GM12878 (cell line): ENCODE measurements around the gene RSAD2. TPM values are rescaled to one million over a fixed set of nuclear protein-coding genes. Genes with fewer than 3 reads are reported as not detected.

Experiments used
- ATAC-seq: fragments of 200-7000 bp; cut with Tn5 transposase; 3 replicates; pipeline ENCODE4 v1.9.1; 2020; ENCODE audit warnings: mild to moderate bottlenecking, moderate library complexity
- BruUV-seq: library from RNA; stranded (reverse); fragments of 400-500 nt; replicated peaks from 2 replicates; lab custom pipeline; 2021; lab: Mats Ljungman, UMichigan
- CTCF ChIA-PET: fragments of 300-600 bp; sonication (Branson Sonifier 250); formaldehyde crosslinking; extraction: SDS; loops from one replicate; lab custom pipeline; 2021; ENCODE audit warnings: inconsistent platforms; lab: Yijun Ruan, JAX
- POLR2A ChIA-PET: fragments of 350-600 bp; formaldehyde crosslinking; extraction: SDS; loops from one replicate; lab custom pipeline; 2021; ENCODE audit warnings: inconsistent platforms; lab: Charles Lee
- RAD21 ChIA-PET: fragments of 300-600 bp; sonication (Branson Sonifier 250); formaldehyde crosslinking; loops from one replicate; lab custom pipeline; 2023; ENCODE audit warnings: antibody characterized with exemption; ENCODE audit not compliant: unreplicated experiment; lab: Charles Lee
- SMC1A ChIA-PET: fragments of 300-600 bp; sonication (Branson Sonifier 250); formaldehyde crosslinking; loops from one replicate; lab custom pipeline; 2023; ENCODE audit not compliant: unreplicated experiment, uncharacterized antibody; lab: Charles Lee
- DNase-seq: peaks from one replicate; pipeline ENCODE4 v3.0.0-alpha.2; 2011; ENCODE audit warnings: low read depth, low spot score
- FAIRE-seq: peaks from 3 replicates; lab custom pipeline; 2011; peaks lifted over from hg19 to GRCh38; lab: Jason Lieb, UNC
- H2AFZ ChIP-seq: 2 replicates; pipeline ENCODE4 v1.6.0; 2011; ENCODE audit warnings: low read depth, low read length, control low read depth; ENCODE audit not compliant: control insufficient read depth
- H3K27ac ChIP-seq: 2 replicates; pipeline ENCODE4 v1.5.1; 2011; ENCODE audit warnings: control low read depth; ENCODE audit not compliant: control insufficient read depth, insufficient read depth
- H3K27me3 ChIP-seq, 2 experiments: replicated peaks in 1 of 2; 2 replicates each; pipeline versions ENCODE4 v1.6.0 to v1.6.1; 2011; ENCODE audit warnings: low read length in 1 of 2; ENCODE audit not compliant: control insufficient read depth in 2 of 2, insufficient read depth in 2 of 2
- H3K36me3 ChIP-seq, 2 experiments: 2 replicates each; pipeline ENCODE4 v1.5.1; 2011; ENCODE audit warnings: low read length in 1 of 2; ENCODE audit not compliant: control insufficient read depth in 2 of 2, insufficient read depth in 2 of 2
- H3K4me1 ChIP-seq: 2 replicates; pipeline ENCODE4 v1.6.1; 2011; ENCODE audit warnings: mild to moderate bottlenecking, low read length, moderate library complexity, mixed read lengths; ENCODE audit not compliant: control insufficient read depth, insufficient read depth
- H3K4me2 ChIP-seq: 2 replicates; pipeline ENCODE4 v1.6.0; 2011; ENCODE audit warnings: control low read depth; ENCODE audit not compliant: control insufficient read depth, insufficient read depth
- H3K4me3 ChIP-seq: fragments of 200-600 bp; sonication (generic); 2 replicates; pipeline ENCODE4 v1.5.1; 2016
- H3K79me2 ChIP-seq: 2 replicates; pipeline ENCODE4 v1.6.0; 2011; ENCODE audit warnings: low read length; ENCODE audit not compliant: control insufficient read depth, insufficient read depth
- H3K9ac ChIP-seq: 2 replicates; pipeline ENCODE4 v1.8.0; 2011; ENCODE audit warnings: low read length, control low read depth, mixed read lengths; ENCODE audit not compliant: control insufficient read depth, insufficient read depth
- H3K9me3 ChIP-seq: replicated peaks from 3 replicates; pipeline ENCODE4 v1.5.1; 2011; ENCODE audit warnings: mild to moderate bottlenecking, low read length; ENCODE audit not compliant: control insufficient read depth, insufficient read depth
- H4K20me1 ChIP-seq: 2 replicates; pipeline ENCODE4 v1.6.0; 2011; ENCODE audit not compliant: control insufficient read depth, insufficient read depth
- CBFB ChIP-seq: IDR thresholded peaks from 2 replicates; pipeline ENCODE4 v1.6.1; 2016; ENCODE audit warnings: antibody characterized with exemption, low read depth
- HCFC1 ChIP-seq: fragments of 150-350 bp; IDR thresholded peaks from 2 replicates; pipeline ENCODE4 v1.6.1; 2014; ENCODE audit warnings: low read length
- MEF2A ChIP-seq: IDR thresholded peaks from 2 replicates; pipeline ENCODE4 v1.6.1; 2011; ENCODE audit warnings: low read depth, mild to moderate bottlenecking, low read length, moderate library complexity; ENCODE audit not compliant: insufficient read depth
- NR2C2 ChIP-seq: IDR thresholded peaks from 2 replicates; pipeline ENCODE4 v1.6.1; 2011; ENCODE audit warnings: borderline replicate concordance, low read depth; ENCODE audit not compliant: control insufficient read depth, insufficient read length
- RB1 ChIP-seq: fragments of 450-650 bp; formaldehyde crosslinking; IDR thresholded peaks from 2 replicates; pipeline ENCODE4 v1.6.1; 2017; ENCODE audit warnings: mild to moderate bottlenecking, borderline replicate concordance
- WGBS: methylation state at CpG from one replicate; pipeline ENCODE4 v1.1.6; 2016; ENCODE audit warnings: low lambda C conversion rate; ENCODE audit not compliant: insufficient replicate concordance, insufficient coverage; ENCODE audit errors: missing lambda C conversion rate; 5-methylcytosine and 5-hydroxymethylcytosine counted together
- in situ Hi-C: fragments of 300-500 bp; cut with MboI; formaldehyde crosslinking; loops from 9 replicates; pipeline ENCODE4 v1.14.3; 2018; ENCODE audit warnings: mixed read lengths
- intact Hi-C: fragments of 100-400 bp; cut with micrococcal nuclease; formaldehyde crosslinking; loops from one replicate; pipeline ENCODE4 v1.14.2; 2022; ENCODE audit not compliant: unreplicated experiment
- polyA plus RNA-seq, 11 experiments: library from polyadenylated mRNA; depleted of rRNA in 4 of 11; unstranded in 6 of 11; stranded (reverse) in 5 of 11; fragments of >200 nt; fragmentation: Nextera tagmentation in 4 of 11; fragmentation: Illumina TruSeq in 1 of 11; extraction: Ambion mirVana in 4 of 11; extraction: Trizol in 1 of 11; gene quantifications; 1 replicate in 1 of 11; 2 replicates in 10 of 11; pipeline versions ENCODE4 v1.2.1 to v1.2.3, GENCODE V29; 2011 to 2016; ENCODE audit warnings: inconsistent platforms in 2 of 11, missing spikeins in 2 of 11, low read depth in 1 of 11
- total RNA-seq, 4 experiments: library from RNA; depleted of rRNA in 3 of 4; stranded (reverse); fragments of >200 nt in 3 of 4; fragmentation: Illumina TruSeq in 1 of 4; extraction: Trizol in 1 of 4; gene quantifications; 2 replicates each; pipeline versions ENCODE4 v1.2.1 to v1.2.3, GENCODE V29; 2013 to 2021
- TF ChIP-seq, protein P1 (sequence below): IDR thresholded peaks from 2 replicates; pipeline ENCODE4 v1.6.1; 2011; ENCODE audit warnings: borderline replicate concordance, low read depth, mild to moderate bottlenecking, moderate library complexity, mixed read lengths, low read length; ENCODE audit not compliant: insufficient read depth; ENCODE audit errors: extremely low read length
- TF ChIP-seq, protein P2 (sequence below): fragments of 150-350 bp; IDR thresholded peaks from 2 replicates; pipeline ENCODE4 v1.6.1; 2014; ENCODE audit warnings: mild to moderate bottlenecking, low read depth, low read length
- TF ChIP-seq, protein P3 (sequence below): fragments of 450-650 bp; IDR thresholded peaks from 2 replicates; pipeline ENCODE4 v1.6.1; 2014; ENCODE audit warnings: mild to moderate bottlenecking
- TF ChIP-seq, protein P4 (sequence below): IDR thresholded peaks from 2 replicates; pipeline ENCODE4 v1.6.1; 2012; ENCODE audit warnings: improper control_type of control experiment, low read depth, low read length; ENCODE audit not compliant: insufficient replicate concordance

RSAD2 gene
- total and polyA plus RNA-seq, 10 of the 15 experiments (the other 5 are each of a cell fraction or from before 2014, with no cell fraction given) = 0.24 to 0.90 (median 0.69) TPM

DNA sequence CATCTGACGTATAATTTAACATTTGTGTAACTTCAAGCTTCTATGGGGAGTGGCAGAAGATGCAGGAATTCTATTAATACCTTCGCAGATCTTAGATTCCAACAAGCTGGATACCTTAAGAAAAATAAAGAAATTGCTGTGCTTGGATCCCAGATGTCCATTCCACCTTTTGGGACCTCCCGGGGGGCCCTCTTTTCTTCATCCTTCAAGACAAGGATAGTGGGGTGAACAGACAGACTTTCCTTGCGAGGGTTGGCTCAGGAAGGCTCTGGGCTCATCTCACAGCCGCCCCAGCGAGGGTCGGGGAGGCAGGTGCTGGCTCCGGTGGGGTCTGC is 39.1 kb downstream of the RSAD2 start:
- intact Hi-C loops = loop anchor here (1.0 kb wide), 1 partner anchor 19 kb away; no protein-coding TSS in a partner anchor
- Histone ChIP-seq H2AFZ (no peak overlapping the region), H3K9me3 (peaks cover 3% of the 10 kb centered on the region; the same call in 2 of the 3 replicates), H3K4me2 (0 out of 2 replicates have a peak overlapping the region, but pooled peaks have one; percentile 1), H3K79me2 (no peaks in the 10 kb centered on the region), H3K4me1 (peaks cover 10% of the 10 kb centered on the region; the same call in 1 of the 2 replicates), H3K27ac (no peak overlapping the region), H4K20me1 (no peaks in the 10 kb centered on the region), H3K4me3 (no peak overlapping the region), H3K36me3 (no peaks in the 10 kb centered on the region), H3K27me3 (no peaks in the 10 kb centered on the region), H3K9ac (no peak overlapping the region)
- no peak for FAIRE-seq
- no peak for DNase-seq
- TF ChIP-seq, protein P1, sequence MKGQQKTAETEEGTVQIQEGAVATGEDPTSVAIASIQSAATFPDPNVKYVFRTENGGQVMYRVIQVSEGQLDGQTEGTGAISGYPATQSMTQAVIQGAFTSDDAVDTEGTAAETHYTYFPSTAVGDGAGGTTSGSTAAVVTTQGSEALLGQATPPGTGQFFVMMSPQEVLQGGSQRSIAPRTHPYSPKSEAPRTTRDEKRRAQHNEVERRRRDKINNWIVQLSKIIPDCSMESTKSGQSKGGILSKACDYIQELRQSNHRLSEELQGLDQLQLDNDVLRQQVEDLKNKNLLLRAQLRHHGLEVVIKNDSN = no peak
- TF ChIP-seq, protein P2, sequence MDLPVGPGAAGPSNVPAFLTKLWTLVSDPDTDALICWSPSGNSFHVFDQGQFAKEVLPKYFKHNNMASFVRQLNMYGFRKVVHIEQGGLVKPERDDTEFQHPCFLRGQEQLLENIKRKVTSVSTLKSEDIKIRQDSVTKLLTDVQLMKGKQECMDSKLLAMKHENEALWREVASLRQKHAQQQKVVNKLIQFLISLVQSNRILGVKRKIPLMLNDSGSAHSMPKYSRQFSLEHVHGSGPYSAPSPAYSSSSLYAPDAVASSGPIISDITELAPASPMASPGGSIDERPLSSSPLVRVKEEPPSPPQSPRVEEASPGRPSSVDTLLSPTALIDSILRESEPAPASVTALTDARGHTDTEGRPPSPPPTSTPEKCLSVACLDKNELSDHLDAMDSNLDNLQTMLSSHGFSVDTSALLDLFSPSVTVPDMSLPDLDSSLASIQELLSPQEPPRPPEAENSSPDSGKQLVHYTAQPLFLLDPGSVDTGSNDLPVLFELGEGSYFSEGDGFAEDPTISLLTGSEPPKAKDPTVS = no peak
- TF ChIP-seq CBFB = no peak
- no peak for TF ChIP-seq NR2C2
- TF ChIP-seq, protein P3, sequence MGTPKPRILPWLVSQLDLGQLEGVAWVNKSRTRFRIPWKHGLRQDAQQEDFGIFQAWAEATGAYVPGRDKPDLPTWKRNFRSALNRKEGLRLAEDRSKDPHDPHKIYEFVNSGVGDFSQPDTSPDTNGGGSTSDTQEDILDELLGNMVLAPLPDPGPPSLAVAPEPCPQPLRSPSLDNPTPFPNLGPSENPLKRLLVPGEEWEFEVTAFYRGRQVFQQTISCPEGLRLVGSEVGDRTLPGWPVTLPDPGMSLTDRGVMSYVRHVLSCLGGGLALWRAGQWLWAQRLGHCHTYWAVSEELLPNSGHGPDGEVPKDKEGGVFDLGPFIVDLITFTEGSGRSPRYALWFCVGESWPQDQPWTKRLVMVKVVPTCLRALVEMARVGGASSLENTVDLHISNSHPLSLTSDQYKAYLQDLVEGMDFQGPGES = no peak
- TF ChIP-seq RB1 = no peak
- no peak for TF ChIP-seq HCFC1
- TF ChIP-seq, protein P4, sequence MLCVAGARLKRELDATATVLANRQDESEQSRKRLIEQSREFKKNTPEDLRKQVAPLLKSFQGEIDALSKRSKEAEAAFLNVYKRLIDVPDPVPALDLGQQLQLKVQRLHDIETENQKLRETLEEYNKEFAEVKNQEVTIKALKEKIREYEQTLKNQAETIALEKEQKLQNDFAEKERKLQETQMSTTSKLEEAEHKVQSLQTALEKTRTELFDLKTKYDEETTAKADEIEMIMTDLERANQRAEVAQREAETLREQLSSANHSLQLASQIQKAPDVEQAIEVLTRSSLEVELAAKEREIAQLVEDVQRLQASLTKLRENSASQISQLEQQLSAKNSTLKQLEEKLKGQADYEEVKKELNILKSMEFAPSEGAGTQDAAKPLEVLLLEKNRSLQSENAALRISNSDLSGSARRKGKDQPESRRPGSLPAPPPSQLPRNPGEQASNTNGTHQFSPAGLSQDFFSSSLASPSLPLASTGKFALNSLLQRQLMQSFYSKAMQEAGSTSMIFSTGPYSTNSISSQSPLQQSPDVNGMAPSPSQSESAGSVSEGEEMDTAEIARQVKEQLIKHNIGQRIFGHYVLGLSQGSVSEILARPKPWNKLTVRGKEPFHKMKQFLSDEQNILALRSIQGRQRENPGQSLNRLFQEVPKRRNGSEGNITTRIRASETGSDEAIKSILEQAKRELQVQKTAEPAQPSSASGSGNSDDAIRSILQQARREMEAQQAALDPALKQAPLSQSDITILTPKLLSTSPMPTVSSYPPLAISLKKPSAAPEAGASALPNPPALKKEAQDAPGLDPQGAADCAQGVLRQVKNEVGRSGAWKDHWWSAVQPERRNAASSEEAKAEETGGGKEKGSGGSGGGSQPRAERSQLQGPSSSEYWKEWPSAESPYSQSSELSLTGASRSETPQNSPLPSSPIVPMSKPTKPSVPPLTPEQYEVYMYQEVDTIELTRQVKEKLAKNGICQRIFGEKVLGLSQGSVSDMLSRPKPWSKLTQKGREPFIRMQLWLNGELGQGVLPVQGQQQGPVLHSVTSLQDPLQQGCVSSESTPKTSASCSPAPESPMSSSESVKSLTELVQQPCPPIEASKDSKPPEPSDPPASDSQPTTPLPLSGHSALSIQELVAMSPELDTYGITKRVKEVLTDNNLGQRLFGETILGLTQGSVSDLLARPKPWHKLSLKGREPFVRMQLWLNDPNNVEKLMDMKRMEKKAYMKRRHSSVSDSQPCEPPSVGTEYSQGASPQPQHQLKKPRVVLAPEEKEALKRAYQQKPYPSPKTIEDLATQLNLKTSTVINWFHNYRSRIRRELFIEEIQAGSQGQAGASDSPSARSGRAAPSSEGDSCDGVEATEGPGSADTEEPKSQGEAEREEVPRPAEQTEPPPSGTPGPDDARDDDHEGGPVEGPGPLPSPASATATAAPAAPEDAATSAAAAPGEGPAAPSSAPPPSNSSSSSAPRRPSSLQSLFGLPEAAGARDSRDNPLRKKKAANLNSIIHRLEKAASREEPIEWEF = no peak
- TF ChIP-seq MEF2A = no peak
- 55% methylated on average over 8 of the region's 8 CpGs for WGBS
- ChIA-PET SMC1A (interaction anchor here (0.9 to 3.2 kb wide), 17 partner anchors 9 to 141 kb away, joined by 3 to 15 read pairs (median 4); no protein-coding TSS in a partner anchor), RAD21 (interaction anchor here (0.7 to 1.9 kb wide), 12 partner anchors 17 to 143 kb away, joined by 3 to 6 read pairs (median 4); partner anchors contain the start of gene RSAD2), CTCF (interaction anchor here (0.6 to 3.3 kb wide), 36 partner anchors 9 to 1636 kb away, joined by 3 to 50 read pairs (median 4); partner anchors contain the start of genes CMPK2 and RSAD2), POLR2A (interaction anchor here (0.7 to 1.2 kb wide), 3 partner anchors 8 to 82 kb away, joined by 3 to 4 read pairs (median 4); no protein-coding TSS in a partner anchor)
- no peak for ATAC-seq
- in situ Hi-C loops = no loop called here
- BruUV-seq = no TSS peak
